Mucosa of gallbladder (tissue), 1 donor: ENCODE measurements around the gene GLG1. TPM values are rescaled to one million over a fixed set of nuclear protein-coding genes. Genes with fewer than 3 reads are reported as not detected.
"Not testable (repeated sequence)": the region's sequence is repeated elsewhere in the genome, so short reads cannot be mapped to it uniquely, and the experiment has no call there.

Experiments
- DNase-seq: peaks from one replicate; pipeline ENCODE4 v3.0.0-alpha.2; 2020; ENCODE audit warnings: low spot score
- total RNA-seq: library from RNA; stranded (reverse); gene quantifications from one replicate; pipeline ENCODE4 v1.2.1, GENCODE V29; 2021
- donor health status: DM: no; HTN: no; CAD: no.

Gene GLG1
- total RNA-seq, 1 donor from 2014 or later = 229 TPM

GRCh38 chr16:74575175-74575806, 31.6 kb downstream of the GLG1 start:
- DNase-seq = no peak

GRCh38 chr16:74574146-74574545, 32.8 kb downstream of the GLG1 start:
- no peak for DNase-seq

GRCh38 chr16:74573622-74574021, 33.3 kb downstream of the GLG1 start:
- DNase-seq = no peak

DNA sequence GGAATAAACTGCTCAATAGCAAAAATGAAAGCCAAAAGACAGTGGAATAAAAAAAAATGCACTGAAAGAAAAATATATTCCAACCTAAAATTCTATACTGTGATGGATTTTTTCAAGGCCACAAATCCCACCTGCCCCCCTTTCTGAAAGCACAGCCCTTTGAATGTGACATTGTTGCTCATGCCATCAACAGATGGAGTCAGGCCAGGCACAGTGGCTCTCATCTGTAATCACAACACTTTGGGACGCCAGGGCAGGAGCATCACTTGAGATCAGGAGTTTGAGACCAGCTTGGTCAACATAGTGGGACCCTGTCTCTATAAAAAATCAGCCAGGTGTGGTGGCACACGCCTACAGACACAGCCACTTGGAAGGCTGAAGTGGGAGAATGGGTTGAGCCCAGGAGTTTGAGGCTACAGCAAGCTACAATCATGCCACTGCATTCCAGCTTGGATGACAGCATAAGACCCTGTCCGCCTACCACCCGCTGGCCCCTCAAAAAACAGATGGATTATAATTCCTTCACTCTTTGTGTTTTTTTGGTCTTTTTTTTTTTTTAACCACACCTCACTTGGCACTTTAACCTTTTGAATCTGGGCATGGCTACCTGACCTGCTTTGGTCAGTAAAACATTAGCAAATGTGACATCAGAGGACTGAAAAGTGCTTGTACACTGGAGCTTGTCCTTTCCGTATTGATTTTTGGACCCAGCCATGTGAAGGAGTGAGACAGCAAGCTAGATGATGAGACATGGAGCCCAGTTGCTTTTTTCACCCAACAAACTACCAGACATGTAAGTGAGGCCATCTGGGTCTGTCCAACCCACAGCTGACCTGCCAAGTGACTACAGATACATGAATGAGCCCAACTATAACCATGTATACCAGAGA, 36.3 kb downstream of the GLG1 start:
- DNase-seq = peak; percentile 57

DNA sequence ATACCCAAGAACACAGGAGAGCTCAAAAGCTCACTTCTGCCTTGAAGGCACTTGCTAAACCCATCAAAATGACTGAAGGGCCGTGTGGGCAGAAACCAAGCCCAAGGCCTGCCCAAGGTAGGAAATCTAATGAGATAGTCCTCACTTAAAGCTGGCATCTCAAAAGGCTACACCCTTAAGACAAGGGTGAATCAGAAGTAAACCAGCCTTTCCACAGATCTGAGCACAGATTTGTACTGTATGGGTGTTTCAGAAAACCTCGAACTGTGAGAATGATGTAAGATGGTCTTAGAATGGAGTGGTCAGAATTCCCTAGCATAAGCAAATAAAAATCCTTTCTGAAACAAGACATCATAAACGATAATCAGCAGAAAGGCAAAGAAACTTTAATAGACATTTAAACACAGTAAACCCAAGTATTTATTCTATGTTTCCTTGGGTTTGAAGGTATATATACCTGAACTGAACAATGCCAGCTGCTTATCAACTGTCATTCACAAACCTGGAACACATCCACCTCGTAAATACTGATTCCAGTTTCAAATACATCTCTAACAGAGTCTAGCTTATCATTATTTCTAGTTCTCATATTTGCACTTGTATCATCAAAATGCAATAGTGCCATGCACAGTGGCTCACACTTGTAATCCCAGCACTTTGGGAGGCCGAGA, 37.8 kb downstream of the GLG1 start:
- DNase-seq = no peak

GRCh38 chr16:74567901-74568300, 39.0 kb downstream of the GLG1 start:
- DNase-seq = no peak

GRCh38 chr16:74565378-74565777, 41.5 kb downstream of the GLG1 start:
- no peak for DNase-seq

GRCh38 chr16:74564451-74564984, 42.4 kb downstream of the GLG1 start:
- no peak for DNase-seq

- no peak for DNase-seq
Observed at GRCh38 chr16:74563828-74564263, 43.1 kb downstream of the GLG1 start.

- DNase-seq = no peak
Observed at GRCh38 chr16:74562117-74562516, 44.8 kb downstream of the GLG1 start.

DNA sequence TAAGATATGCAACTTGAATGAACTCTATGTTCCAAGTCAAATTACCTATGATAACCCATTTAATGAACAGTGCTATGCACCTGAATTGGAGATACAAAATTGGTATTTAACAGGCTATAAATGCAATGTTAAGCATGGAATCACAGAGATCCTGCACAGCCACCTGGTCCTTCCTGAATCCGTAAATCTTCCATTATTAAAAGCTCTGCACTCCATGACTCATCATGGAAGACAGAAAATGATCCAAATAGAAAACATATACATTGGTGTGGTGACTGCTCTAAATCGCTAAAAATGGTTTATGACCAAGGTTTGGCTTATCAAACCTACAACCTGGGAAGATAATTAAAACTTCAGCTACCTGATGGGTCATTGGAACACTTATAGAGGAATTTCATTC, 45.3 kb downstream of the GLG1 start:
- no peak for DNase-seq

- no peak for DNase-seq
Observed at GRCh38 chr16:74560912-74561311, 46.0 kb downstream of the GLG1 start.

GRCh38 chr16:74558873-74559272, 48.0 kb downstream of the GLG1 start:
- no peak for DNase-seq

DNA sequence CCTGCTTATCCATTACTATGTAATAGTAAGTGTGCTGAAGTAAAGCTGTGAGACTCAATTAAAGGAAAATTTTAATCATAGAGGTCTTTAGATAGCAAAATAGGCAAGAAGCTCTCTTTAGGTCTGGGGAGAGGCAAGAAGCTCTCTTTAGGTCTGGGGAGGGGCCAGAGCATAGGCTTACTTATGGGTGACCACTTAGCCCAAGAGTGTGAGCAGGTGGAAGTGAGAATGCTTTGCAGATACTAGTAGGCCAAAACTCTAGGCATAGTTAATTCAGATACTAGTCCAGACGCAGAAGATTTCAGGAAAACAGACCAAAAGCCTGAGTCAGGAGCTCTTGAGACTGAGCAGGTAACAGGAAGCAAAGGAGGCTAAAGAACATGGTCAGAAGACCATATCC, 49.6 kb downstream of the GLG1 start:
- DNase-seq = no peak

GRCh38 chr16:74556375-74556922, 50.5 kb downstream of the GLG1 start:
- DNase-seq = no peak

- DNase-seq = not testable (repeated sequence)
Observed at GRCh38 chr16:74552357-74552756, 54.6 kb downstream of the GLG1 start.

DNA sequence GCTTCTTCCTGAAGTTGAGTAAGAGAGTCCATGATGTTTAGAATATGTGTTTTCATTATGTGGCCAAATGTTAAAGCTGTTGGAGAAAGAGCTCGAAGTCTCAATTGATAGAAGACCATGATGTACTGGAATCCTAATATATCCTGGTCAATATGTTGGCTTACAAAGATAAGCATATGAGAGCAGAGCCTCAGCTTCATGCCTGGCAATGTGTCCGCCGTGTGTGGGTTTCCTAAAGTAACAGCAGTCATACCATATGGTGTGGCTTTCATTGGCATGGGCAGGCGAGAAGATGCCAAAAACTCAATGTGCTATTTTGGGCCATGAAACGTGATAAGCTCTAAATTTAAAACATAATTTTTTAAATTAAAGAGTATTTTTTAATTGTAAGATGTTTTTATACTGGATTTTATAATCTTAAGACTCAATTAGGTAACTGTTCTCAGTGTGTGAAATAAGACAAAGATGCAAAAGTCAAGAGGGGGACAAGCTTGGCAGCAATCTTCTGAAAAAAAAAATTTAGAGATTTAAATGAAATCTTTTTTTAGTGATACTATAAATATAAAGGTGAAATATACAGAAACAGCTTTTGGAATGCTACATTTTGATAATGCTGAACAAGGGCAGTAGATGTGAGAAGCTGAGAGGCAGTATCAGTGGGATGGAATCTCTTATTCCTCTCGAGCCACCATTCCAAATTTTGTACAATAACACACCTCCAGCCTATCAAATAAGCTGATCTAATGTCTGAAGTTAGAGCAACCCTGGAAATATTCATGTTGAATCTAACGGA, 56.5 kb downstream of the GLG1 start:
- DNase-seq = not testable (repeated sequence)

DNA sequence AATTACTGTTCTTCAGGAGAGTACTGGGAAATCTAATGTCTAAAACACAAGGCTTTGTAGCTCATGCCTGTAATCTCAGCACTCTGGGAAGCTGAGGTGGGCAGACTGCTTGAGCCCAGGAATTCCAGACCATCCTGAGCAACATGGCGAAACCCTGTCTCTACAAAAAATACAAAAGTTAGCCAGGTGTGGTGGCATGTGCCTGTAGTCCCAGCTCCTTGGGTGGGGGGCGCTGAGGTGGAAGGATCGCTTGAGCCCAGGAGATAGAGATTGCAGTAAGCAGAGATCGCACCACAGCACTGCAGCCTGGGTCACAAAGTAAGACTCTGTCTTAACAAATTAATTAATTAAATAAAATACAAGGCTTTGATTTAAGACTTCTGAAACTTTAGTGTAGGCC, 60.8 kb downstream of the GLG1 start:
- not testable (repeated sequence) for DNase-seq

- not testable (repeated sequence) for DNase-seq
Observed at GRCh38 chr16:74542911-74543578, 63.9 kb downstream of the GLG1 start.

DNA sequence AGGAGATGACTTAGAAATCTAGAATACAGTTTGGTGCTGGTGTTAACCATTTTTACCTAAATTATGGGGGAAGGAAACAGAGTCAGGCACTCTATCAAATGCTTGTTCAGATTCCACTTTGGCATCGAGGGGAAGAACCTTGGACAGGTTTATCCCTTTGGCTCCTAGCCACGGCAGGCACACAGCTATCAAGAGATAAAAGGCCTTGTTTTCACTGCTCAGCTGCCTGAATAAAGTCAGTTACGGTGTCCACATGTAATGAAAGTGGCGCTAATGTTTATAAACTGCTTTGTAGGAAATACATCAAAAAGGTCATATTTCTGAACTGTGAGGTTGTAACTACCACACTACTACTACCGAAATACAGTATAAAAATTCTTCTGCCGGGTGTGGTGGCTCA, 66.3 kb downstream of the GLG1 start:
- DNase-seq = peak; percentile 34

DNA sequence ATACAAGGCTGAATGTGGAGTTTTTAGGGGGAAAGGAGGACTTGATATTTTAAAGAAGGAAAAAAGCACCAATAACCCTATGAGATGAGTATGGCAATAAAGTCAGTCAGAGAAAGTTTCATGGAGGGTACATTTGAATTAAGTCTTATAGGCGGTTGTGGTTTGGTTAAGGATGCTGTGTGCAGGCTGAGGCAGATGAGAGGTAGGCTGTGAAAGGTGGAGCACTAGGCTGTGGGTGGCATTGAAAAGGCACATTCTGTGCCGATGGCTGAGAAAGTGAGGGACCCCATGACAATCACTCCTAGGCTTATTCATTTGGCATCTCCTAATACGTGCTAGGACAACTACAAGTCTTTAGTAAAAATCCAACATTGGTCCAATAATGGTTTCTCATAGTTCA, 68.1 kb downstream of the GLG1 start:
- not testable (repeated sequence) for DNase-seq
